ENCODE measurements around the gene ADAP1. TPM values are rescaled to one million over a fixed set of nuclear protein-coding genes. Genes with fewer than 3 reads are reported as not detected.

Gene ADAP1
- total RNA-seq, 2 experiments from 2014 or later: 6.8 to 7.2 TPM

DNA sequence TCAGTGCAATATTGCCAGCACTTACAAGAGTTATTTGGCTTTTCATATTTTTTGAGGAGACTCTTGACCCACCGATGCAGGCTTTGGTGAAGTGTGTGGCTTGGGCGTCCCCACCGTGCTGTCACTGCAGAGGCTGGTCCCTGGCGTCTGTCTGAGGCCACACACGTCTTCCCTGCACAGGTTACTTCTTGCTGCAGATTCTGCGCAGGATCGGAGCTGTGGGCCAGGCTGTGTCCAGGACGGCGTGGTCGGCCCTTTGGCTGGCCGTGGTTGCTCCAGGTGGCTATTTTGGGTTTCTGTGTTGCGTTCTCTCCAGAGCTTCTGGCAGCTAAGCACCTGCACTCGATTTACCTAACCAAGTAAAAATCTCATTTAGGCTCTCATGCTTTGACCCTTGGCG is 103.3 kb downstream of the ADAP1 start:
- TF ChIP-seq, protein P1, sequence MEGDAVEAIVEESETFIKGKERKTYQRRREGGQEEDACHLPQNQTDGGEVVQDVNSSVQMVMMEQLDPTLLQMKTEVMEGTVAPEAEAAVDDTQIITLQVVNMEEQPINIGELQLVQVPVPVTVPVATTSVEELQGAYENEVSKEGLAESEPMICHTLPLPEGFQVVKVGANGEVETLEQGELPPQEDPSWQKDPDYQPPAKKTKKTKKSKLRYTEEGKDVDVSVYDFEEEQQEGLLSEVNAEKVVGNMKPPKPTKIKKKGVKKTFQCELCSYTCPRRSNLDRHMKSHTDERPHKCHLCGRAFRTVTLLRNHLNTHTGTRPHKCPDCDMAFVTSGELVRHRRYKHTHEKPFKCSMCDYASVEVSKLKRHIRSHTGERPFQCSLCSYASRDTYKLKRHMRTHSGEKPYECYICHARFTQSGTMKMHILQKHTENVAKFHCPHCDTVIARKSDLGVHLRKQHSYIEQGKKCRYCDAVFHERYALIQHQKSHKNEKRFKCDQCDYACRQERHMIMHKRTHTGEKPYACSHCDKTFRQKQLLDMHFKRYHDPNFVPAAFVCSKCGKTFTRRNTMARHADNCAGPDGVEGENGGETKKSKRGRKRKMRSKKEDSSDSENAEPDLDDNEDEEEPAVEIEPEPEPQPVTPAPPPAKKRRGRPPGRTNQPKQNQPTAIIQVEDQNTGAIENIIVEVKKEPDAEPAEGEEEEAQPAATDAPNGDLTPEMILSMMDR (IDR thresholded peaks at IDR 0.05): no peak
- ChIA-PET POLR2A (no interaction called here), CTCF (no interaction called here)
- H3K27me3 ChIP-seq (ENCODE audit: control insufficient read depth in 1 of 2, insufficient read depth in 2 of 2, low read length in 2 of 2): no peaks in the 10 kb centered on the region
- Mint-ChIP-seq H3K36me3 (ENCODE audit: low read depth) (peaks cover 82% of the 10 kb centered on the region), H3K9me3 (no peaks in the 10 kb centered on the region), H3K4me3 (no peak overlapping the region), H3K27me3 (no peaks in the 10 kb centered on the region), H3K27ac (no peak overlapping the region), H3K4me1 (ENCODE audit: low read depth) (no peaks in the 10 kb centered on the region)
- intact Hi-C loops (cut with DNase I, micrococcal nuclease): no loop called here
- H3K9me3 ChIP-seq (ENCODE audit: control insufficient read depth in 1 of 2, insufficient read depth in 1 of 2, low read length in 2 of 2): peaks cover 0 to 12% of the 10 kb centered on the region in 2 experiments
- no peak overlapping the region for H3K4me3 ChIP-seq (ENCODE audit: low read length)
- H3K36me3 ChIP-seq (ENCODE audit: insufficient read depth, low read length): peaks cover 75% of the 10 kb centered on the region
- H3K27ac ChIP-seq (ENCODE audit: low read depth in 1 of 2, low read length in 2 of 2): no peak overlapping the region
- no peaks in the 10 kb centered on the region for H3K4me1 ChIP-seq (ENCODE audit: insufficient read depth, low read length)
- DNase-seq: no peak
- ATAC-seq (ENCODE audit: poor library complexity): no peak

DNA sequence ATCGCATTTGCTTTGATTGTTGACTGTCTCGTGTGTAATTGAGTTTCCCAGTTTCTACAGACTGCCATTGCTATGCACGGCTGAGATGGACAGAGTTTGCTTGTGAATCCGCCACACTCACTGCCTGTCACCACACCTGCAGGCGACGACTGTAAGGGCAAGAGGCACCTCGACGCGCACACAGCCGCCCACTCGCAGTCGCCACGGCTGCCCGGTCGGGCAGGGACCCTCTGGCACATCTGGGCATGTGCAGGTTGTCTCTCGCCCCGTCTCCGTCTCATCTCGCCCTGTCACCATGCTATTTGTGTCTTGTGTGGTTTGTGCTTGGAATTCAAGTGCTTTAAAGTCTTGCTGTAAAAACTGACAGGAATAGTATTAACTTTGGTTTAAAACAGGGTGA is 104.7 kb downstream of the ADAP1 start:
- Histone ChIP-seq H3K27ac (ENCODE audit: low read depth in 1 of 2, low read length in 2 of 2) (no peak overlapping the region), H3K36me3 (ENCODE audit: insufficient read depth, low read length) (peaks cover 70% of the 10 kb centered on the region), H3K4me3 (ENCODE audit: low read length) (no peak overlapping the region), H3K4me1 (ENCODE audit: insufficient read depth, low read length) (no peaks in the 10 kb centered on the region), H3K9me3 (ENCODE audit: control insufficient read depth in 1 of 2, insufficient read depth in 1 of 2, low read length in 2 of 2) (peaks cover 0 to 12% of the 10 kb centered on the region in 2 experiments), H3K27me3 (ENCODE audit: control insufficient read depth in 1 of 2, insufficient read depth in 2 of 2, low read length in 2 of 2) (no peaks in the 10 kb centered on the region)
- no peaks in the 10 kb centered on the region for H3K27me3 Mint-ChIP-seq
- CTCF ChIA-PET: no interaction called here
- ATAC-seq (ENCODE audit: poor library complexity): no peak
- POLR2A ChIA-PET: interaction anchor here (0.6 kb wide), 1 partner anchor 20 kb away, joined by 3 read pairs; no protein-coding TSS in a partner anchor
- peaks cover 84% of the 10 kb centered on the region for H3K36me3 Mint-ChIP-seq (ENCODE audit: low read depth)
- no peak for DNase-seq
- H3K9me3 Mint-ChIP-seq: no peaks in the 10 kb centered on the region
- H3K4me1 Mint-ChIP-seq (ENCODE audit: low read depth): no peaks in the 10 kb centered on the region
- H3K4me3 Mint-ChIP-seq: no peak overlapping the region
- intact Hi-C loops (cut with DNase I, micrococcal nuclease): no loop called here
- H3K27ac Mint-ChIP-seq: no peak overlapping the region
- TF ChIP-seq, protein P1 (IDR thresholded peaks at IDR 0.05): no peak

DNA sequence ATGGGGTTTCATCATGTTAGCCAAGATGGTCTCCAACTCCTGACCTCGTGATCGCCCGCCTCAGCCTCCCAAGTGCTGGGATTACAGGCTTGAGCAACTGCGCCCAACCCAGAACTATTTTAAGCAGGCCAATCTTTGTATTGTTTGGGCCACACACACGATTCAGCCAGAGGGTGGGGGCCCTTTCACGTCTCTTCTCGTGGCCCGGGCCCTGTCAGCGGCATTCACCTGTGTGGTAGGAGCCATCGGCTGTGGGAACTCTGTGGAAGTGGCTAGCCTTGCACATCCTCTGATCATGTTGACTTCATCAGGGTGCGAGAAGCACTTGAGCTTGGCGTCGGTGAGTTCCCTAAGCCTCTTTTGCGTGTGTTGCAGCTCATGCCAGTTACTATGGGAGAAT is 105.3 kb downstream of the ADAP1 start:
- no peak overlapping the region for H3K27ac ChIP-seq (ENCODE audit: low read depth in 1 of 2, low read length in 2 of 2)
- intact Hi-C loops (cut with DNase I, micrococcal nuclease): no loop called here
- Mint-ChIP-seq H3K4me3 (no peak overlapping the region), H3K36me3 (ENCODE audit: low read depth) (peaks cover 84% of the 10 kb centered on the region), H3K27ac (no peak overlapping the region), H3K9me3 (no peaks in the 10 kb centered on the region), H3K27me3 (no peaks in the 10 kb centered on the region), H3K4me1 (ENCODE audit: low read depth) (no peaks in the 10 kb centered on the region)
- no peaks in the 10 kb centered on the region for H3K27me3 ChIP-seq (ENCODE audit: control insufficient read depth in 1 of 2, insufficient read depth in 2 of 2, low read length in 2 of 2)
- H3K4me3 ChIP-seq (ENCODE audit: low read length): no peak overlapping the region
- ChIA-PET POLR2A (no interaction called here), CTCF (no interaction called here)
- TF ChIP-seq, protein P1 (IDR thresholded peaks at IDR 0.05): no peak
- no peaks in the 10 kb centered on the region for H3K4me1 ChIP-seq (ENCODE audit: insufficient read depth, low read length)
- peaks cover 0 to 12% of the 10 kb centered on the region in 2 experiments for H3K9me3 ChIP-seq (ENCODE audit: control insufficient read depth in 1 of 2, insufficient read depth in 1 of 2, low read length in 2 of 2)
- ATAC-seq (ENCODE audit: poor library complexity) (no peak), DNase-seq (no peak)
- H3K36me3 ChIP-seq (ENCODE audit: insufficient read depth, low read length): peaks cover 70% of the 10 kb centered on the region

Other genes with a start within 250 kb of the ADAP1 start
- gene DNAAF5, start 228.0 kb downstream of the ADAP1 start, total RNA-seq: 1 to 10 TPM; 4.8 to 6.1 TPM
- gene PRKAR1B, start 227.4 kb downstream of the ADAP1 start, total RNA-seq: 10 to 100 TPM; 18.8 to 19.5 TPM
- 100 to 1,000 TPM; 104 to 108 TPM for gene SUN1, start 122.2 kb downstream of the ADAP1 start, total RNA-seq
- gene GET4, start 78.1 kb downstream of the ADAP1 start, total RNA-seq: 10 to 100 TPM; 84.4 to 96.4 TPM
- gene COX19, start 20.9 kb upstream of the ADAP1 start, total RNA-seq: 10 to 100 TPM; 47.7 to 51.8 TPM
- gene CYP2W1, start 28.5 kb upstream of the ADAP1 start, total RNA-seq: not detected
- 10 to 100 TPM in 1 of 2 experiments, 1 to 10 TPM in 1; 9.9 to 13.7 TPM for gene GPR146, start 89.9 kb upstream of the ADAP1 start, total RNA-seq
- not detected for gene GPER1, start 133.4 kb upstream of the ADAP1 start, total RNA-seq
- 10 to 100 TPM; 92.3 to 92.5 TPM for gene ZFAND2A, start 205.5 kb upstream of the ADAP1 start, total RNA-seq